GM04503 (cell line): Measurements from ENCODE around the gene C19orf81.

Experiments
- DNase-seq: peaks from one replicate; pipeline ENCODE4 v3.0.0-alpha.2; 2012; ENCODE audit warnings: low read depth

The C19orf81 gene

DNA sequence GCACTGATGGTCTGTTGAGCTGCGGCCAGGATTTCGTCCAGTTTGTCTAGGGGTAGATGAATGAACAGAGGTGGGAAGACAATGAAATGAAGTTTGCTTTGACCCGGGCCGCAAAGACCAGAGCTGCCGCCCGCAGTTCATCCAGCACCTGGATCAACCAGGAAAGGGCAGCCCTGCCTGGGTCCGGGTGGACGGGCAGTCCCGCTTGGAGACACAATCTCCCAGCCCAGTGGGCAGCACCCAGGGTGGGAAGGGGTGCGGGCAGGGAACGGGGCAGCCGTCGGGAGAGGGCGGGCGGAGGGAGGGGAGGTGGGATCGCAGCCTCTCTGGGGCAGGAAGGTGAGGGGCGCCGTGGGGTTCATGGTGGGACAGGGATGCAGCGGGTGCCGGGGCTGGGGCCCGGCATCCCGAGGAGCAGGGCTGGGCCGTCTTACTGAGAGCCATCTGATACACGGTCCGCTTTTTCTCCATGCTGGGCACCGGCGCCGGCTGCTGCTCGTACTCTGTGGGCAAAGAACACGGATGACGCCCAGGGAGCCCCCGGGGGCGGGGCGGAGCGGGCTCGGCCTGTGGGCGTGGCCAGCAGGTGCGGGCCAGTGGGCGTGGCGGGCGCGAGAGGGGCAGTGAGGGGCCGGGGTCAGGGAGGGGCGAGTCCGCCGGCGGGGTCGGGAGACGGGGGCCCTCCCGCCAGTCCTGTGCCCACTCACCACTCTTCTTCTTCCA lies 37.2 kb downstream of the C19orf81 start:
- DNase-seq = no peak

DNA sequence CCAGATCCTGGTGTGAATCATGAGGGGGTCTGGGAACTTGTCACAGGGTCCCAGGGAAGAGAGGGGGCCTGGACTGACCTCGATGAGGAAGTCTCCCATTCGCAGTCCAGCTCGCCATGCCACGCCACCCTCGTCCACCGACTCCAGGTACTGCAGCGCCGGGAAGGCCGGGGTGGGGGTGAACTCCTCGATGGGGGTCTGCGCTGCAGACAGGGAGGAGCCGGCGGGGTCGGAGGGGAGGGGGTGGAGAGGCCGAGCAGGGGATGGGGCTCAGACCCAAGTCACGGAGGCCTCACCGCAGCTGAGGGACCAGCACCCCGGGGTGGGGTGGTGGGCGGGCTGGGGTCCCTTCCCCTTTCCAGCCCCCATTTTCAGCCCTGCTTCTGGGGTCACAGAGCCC lies 39.5 kb downstream of the C19orf81 start:
- no peak for DNase-seq

DNA sequence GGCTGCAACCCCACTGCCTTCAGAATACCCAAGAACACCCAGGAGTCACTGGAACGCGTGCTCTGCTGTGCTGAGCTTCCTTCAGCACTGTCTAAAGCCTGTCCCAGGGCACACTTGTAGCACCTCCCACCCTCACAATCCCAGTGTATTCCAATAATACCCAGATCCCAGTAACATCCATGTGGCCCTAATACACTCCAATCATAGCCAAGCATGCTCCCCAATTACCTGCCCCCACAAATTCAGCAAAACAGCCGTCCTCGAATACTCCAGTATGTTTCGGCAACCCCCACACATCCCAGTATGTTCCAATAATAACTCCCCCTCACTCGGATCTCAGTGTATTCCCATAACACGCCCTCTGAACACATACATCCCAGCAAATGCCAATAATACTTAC lies 41.2 kb downstream of the C19orf81 start:
- no peak for DNase-seq

DNA sequence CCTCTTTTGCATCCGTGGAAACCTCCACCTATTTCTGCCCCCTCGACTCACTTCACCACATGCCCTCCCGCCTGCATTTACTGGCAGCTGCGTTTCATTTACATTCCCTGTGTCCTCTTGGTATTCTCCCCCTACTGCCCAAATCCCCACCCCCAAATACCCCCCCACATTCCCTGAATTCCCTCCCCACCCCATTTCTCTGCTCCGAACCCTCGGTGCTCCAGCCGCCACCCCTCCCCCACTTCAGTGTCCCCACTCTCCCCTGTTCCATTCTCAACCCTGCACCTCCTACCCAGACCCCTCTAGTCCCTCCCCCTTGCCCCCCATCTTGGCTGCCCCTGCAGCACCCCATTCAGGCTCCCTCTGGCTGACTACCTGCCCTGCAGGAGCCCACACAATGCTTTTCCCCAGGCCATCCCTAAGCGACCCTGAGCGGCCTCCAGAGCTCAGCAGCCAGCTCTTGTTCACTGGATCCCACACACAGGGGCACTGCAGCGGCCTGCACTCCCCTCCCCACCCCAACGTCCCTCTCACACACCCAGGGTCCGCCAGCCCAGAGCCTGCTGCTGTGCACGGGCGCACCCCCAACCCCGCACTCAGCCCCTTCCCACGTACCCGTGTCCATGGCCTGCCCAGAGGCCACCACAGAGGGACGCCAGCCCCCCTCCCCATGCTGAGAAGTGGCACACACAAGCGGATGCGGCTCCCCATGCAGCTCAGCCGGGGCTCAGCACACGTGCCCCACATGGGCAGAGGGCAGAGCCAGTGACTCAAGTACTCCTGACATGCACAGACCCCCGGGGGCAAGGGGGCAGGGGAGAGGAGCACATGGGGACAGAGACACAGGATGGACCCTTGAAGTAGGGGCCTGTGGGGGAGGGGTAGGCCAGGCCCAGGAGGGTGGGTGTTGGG lies 44.1 kb downstream of the C19orf81 start:
- no peak for DNase-seq

- DNase-seq = no peak
Observed at GRCh38 chr19:50694815-50695145, 45.5 kb downstream of the C19orf81 start.

- no peak for DNase-seq
Observed at GRCh38 chr19:50695251-50696093, 46.2 kb downstream of the C19orf81 start.

DNA sequence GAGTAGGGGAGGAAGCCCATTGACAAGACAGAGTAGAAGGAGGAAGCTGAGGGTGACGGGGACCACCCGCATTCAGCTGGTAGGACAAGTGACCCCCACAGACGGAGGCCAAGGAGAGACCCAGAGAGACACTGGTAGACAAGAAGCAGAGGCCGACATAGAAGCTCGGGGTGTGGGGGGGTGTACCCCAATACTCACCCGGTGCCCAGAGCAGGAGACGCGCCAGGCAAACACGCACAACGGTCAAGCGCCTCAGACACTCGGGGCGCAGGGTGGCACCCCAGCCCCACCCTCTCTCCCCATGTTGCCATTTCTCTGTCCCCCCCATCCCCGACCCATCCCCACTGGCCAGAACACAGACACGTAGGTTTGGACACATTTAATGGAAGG lies 46.8 kb downstream of the C19orf81 start:
- no peak for DNase-seq

- DNase-seq = no peak
Observed at GRCh38 chr19:50697414-50698124, 48.3 kb downstream of the C19orf81 start.

DNA sequence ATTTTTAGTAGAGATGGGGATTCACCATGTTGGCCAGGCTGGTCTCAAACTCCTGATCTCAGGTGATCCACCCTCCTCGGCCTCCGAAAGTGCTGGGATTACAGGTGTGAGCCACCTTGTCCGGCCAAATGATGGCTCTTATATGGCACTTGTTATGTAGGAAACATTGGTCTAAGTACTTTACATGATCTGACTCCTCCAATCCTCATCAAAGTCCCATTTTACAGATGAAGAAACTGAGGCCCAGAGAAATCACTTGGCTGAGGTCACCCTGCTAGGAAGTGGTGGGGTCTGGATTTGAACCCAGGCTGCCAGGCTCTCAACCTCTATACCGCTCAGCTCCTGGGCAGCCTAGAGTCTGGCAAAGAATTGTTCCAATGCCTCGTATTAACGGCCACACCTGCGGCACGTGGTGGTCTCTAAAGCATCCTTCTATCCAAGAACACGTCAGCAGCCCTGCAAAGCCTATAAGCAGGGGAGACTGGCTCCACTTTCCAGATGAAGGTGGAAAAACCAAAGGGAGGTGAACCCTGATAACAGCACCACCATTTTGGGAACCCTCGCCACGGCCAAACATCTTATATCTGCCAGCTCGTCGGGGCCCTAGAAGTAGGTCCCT lies 52.2 kb downstream of the C19orf81 start:
- DNase-seq = no peak

DNA sequence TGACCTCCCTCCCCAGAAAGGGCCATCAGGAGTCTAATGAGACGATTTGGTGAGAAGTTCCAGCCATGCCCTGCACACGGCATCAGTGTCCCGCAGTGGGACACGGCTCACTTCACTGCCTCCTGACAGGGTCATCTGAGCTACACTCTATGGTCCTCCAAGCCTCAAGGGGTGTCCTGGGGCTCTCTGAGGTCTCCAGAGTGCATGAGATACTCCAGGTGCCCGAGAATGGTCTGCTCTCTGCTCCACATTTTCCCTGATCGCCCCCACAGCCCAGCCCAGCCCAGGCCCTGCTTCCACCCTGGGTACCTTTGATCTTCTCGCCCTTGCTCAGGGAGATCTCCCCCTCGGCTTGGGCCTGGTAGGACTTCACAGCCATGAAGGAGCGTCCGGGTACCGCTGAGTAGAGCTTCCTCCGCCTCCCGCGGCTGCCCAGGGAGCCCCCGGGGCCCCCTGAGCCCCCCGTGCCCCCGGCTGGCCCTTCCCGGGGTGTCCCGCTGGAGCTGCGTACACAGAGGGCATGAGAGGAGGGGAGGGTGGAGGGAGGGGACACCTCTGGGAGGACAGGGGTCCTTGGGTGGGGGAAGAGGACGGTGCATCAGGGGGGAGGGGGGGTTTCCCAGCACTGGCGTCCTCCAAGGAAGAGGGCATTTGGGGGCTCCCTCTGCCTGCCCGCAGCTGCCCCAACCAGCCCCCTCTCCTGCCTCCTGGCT lies 53.1 kb downstream of the C19orf81 start:
- no peak for DNase-seq

DNA sequence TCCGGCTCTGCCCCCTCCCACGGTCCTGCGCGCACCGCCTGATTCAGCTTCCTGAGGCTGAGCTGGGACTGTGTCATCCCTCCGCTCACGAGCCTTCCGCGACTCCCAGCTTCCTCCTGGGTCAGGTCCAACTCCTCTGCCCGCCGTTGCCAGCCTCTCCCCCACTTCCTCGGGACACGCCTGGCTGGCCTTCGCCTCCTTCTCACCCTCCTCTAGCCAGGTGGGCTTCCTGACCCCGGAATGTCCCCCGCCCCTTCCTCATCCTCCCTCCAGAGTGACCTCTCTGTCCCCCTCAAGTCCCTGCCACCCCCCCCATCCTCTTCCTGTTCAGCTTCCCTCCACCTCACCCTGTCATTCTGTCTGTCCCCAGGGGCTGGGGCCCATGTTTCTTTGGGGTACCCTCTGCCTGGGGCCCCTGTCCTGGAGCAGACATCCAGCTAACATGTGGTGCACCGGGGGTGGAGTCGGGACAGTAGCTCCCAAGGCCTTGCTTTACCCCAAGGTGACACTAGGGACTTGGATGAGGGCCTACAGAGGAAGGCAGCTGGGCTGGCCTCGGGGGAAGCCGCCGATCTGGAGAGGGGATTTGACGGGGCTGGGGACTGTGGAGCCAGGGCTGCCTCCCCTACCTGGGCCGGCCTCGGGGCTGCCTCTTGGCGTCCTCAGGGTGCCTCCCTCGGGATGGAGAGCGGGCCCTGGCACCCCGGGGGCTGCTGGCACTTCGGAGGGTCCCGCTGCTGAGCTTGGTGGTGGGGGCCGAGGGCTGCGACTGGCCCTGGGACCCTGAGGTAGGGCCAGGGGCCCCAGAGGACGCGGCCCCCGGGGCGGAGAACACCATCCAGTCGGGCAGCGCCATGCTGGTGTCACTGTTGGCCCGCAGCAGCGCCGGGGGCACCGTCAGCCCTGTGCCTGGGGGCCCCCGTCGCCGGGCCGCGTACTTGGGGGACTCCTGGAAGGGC lies 53.9 kb downstream of the C19orf81 start:
- no peak for DNase-seq

DNA sequence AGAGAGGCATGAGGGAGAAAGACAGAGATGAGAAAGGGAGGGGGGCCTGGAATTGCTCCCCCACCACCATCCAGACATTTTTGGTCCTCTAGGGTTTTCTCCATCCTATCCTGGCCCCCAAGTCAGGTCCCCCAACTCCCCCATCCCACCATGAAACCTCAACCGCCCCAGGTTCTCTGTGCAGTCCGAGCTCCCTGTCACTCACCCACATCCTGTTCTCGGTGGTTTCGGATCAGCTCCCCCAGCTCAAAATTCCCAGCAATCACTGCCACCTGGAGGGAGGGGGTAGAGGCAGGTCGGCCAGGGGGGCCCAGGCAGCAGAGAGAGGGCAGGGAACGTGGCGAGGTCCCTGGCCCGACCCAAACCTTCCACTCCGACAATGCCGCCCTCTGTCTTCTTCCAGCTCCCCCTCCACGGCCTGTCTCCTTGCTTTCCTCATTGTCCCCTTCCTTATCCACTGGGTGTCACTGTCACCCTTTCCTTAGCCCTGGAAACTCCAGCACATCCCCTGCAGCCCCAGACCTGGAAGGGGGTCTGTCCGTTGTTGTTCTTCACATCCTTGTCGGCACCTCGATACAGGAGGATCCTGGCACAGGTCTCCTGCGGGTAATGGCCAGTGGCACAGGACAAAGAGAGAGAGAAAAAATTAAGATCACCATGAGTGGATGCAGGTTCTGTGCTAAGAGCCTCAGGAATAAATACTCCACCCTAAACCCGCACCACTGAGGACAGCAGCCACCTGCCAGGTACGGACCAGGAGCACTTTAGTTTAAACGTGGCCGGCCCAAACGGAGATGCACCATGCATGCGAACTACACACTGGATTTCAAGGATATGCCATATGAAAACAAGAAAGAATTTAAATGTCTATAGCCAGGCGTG lies 54.9 kb downstream of the C19orf81 start:
- DNase-seq = no peak

- no peak for DNase-seq
Observed at GRCh38 chr19:50705422-50706019, 56.3 kb downstream of the C19orf81 start.

DNA sequence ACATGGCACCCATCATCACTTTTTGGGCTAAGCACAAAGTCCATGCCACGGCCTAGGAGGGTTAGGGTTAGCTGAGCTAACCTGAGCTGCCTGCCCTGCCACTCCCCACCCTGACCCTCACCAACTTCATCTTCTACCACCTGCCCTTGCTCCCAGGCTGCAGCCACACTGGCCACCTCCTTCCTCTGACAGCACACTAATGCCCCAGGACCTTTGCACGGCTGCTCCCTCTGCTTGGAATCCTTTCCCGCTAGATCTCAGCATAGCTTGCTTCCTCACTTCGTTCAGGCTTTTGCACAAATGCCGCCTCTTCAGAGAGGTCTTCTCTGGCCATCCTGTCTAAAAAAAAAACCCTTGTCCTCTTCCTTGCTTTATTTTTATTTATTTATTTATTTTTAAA lies 57.1 kb downstream of the C19orf81 start:
- no peak for DNase-seq

GRCh38 chr19:50708179-50708879 lies 59.1 kb downstream of the C19orf81 start:
- DNase-seq = no peak
